ENCODE measurements around the gene POLD1.
"Not testable (repeated sequence)": the region's sequence is repeated elsewhere in the genome, so short reads cannot be mapped to it uniquely, and the experiment has no call there.

The POLD1 gene

DNA sequence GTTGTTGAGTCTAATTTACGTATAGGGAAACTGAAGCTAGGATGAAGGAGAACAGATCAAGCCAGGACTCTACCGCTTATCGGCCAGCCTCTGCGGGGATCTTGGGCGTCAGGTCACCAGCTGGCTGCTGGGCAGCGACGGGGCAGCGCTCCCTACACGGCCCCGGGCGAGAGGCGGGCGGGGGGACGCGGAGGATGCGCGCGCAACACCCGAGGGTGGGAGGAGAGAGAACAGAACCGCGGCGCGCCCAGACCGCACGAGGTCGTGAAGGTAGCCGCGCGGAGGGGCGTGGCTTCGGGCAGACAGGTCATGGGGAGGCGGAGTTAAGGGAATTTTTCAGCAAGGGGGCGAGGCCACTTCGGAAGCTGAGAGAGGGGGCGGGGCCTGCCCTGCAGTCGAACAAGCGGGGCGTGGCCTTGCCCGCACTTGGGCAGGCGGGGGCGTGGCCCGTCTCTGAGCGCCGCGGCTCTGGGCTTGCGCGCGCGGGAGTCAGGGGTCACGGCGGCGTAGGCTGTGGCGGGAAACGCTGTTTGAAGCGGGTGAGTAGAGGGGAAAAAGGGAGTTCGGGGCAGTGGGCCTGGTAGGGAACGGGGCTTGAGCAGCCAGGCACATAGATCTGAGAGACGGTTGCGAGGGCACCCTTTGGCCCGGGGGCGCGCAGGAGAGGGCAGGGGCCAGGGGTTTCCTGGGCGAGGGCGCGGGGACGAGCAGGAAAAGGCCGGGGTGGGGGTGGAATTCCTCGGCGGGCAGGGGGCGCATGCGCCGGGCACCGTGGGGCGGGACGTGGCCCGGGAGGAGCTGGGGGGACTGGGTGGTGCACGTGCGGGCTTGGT, at the start of gene POLD1:
POLD1 (plus strand) TSS at position 496 of the 833 bp plus-strand sequence. CDS start 14,505 bp downstream, outside the sequence.
- peak; percentile 99 for DNase-seq

DNA sequence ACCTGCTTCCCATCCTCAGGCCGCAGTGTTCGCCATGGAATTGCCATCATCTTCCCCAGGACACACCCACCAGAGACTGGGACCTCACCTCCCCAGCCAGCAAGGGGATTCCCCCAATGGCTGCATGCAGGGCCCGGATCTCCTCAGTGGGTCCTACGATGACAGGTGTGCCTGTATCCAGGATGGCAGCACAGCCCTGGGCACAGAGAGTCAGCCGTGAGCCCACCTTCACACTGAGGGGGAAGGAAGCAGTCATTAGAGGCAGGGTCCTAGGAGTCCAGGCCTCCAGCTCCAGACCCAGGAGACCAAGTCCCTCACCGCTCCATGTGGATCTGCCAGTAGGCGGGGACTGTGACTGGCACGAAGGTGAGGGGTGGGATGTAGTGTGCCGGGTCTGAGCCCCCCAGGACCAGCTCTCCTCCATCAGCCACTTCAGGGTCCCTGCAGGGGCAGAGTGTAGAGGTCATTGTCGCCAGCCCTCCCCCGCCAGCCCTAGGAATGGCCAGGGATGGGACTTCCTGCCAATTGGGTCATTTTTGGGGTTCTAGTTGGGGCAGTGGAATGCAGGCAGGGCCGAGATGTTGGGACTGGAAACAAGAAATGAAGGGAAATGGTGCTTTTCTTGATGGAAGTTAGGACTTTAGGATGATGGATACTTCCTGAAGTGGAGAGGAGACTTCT, 49.3 kb upstream of the POLD1 start:
- DNase-seq, result no peak

DNA sequence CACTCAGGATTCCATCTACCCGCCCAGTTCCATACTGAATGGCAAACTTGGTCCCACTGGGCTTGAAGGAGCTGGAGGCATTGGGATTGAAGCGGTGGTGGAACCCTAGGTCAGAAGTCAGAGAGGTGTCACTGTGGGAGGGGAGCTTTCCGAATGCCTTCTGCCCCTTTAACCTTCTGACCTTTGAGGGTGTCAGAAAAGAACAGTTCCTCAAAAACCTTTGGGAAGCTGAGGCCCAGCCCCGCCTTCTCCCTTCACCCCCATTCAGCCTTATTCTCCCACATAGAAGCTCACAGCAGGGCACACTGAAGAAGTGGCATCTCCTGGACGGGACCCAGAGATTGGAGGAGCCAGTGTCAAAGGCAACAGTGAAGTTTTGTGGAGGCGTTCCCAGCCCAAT, 47.1 kb upstream of the POLD1 start:
- not testable (repeated sequence) for DNase-seq

DNA sequence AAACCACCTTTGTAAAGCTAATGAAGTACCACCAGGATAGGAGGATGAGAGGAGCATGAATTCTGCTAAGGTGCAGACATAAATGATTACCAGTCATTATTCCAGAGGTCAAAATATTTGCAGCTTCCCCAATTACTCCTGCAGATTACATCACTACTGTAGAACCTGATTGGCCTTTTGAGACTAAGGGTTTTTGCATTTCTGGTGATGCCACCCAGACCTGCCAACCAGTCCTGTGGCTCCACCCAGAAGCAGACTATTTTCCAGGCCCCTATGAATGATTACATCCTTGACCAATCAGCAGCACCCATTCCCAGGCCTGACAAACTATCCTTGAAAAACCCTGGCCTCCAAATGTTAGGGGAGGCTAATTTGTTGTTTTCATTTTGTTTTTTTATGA, 43.8 kb upstream of the POLD1 start:
- peak; percentile 15 for DNase-seq

DNA sequence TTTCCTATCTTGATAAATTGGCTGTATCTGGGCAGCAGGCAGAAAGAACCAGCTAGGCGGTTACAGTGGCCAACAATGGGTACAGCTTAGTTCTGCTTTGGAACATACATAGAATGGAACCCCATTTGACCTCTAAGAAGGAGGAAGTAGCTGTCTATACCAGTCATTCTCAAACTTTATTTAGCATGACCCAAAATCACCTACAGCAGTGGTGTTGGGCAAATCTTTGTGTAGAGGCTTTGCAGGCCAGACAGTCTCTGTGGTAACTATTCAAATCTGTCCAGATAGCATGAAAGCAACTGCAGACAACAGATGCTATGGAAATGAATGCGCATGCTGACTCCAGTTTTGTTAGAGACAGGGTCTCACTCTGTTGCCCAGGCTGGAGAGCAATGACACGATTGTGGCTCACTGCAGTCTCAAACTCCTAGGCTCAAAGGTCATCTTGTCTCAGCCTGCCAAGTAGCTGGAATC, 43.0 kb upstream of the POLD1 start:
- DNase-seq, result peak; percentile 23

DNA sequence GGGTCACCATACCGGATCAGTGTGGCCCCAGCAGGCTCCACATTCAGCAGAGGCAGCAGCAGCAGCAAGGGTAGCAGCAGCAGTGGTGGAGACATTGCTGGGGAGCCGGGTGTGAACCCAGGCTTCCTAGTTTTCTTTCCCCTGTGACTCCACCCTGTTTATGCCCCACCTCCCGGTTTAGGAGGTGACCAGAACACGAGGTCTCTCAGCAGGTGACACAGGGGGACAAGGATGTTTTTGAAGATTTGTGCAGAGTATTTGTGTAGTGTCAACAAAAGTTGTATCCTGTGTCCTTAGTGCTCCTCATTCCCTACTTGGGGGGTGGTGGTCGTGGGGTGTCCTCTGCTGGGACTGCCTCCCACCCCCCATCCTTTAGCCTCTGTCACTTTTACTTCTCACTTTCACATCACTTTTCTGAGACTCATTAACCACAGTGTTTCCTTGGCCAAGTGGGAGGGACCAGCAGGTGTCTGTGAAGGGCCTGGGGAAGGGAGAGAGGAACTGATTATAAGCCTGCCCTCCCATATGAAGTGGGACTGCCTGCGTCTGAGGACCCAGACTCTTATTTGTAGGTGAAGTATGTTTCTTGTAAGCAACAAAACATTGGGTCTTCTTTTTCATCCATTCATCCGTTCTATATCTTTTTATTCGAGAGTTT, 39.4 kb upstream of the POLD1 start:
- DNase-seq, result peak; percentile 65

DNA sequence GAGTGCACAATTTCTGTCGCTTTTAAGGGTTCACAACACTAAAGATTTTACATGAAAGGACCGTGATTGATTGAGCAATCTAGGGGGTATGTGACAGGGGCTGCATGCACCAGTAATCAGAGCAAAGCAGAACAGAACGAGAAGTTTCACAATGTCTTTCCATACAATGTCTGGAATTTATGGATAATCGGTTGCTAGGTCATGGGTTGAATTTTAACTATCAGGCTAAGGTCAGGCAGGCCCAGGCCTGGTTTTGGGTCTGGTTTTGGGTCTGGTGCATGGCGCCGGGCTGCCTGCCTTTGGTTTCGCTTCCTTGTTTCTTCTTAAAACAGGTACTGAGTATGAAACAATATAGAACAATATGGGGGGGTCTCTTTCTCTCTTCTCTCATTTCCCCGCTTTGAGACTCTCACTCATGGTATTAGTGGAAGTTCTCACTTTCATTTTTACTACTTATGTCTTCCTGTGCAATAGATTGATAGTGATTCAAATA, 37.0 kb upstream of the POLD1 start:
- peak; percentile 60 for DNase-seq

DNA sequence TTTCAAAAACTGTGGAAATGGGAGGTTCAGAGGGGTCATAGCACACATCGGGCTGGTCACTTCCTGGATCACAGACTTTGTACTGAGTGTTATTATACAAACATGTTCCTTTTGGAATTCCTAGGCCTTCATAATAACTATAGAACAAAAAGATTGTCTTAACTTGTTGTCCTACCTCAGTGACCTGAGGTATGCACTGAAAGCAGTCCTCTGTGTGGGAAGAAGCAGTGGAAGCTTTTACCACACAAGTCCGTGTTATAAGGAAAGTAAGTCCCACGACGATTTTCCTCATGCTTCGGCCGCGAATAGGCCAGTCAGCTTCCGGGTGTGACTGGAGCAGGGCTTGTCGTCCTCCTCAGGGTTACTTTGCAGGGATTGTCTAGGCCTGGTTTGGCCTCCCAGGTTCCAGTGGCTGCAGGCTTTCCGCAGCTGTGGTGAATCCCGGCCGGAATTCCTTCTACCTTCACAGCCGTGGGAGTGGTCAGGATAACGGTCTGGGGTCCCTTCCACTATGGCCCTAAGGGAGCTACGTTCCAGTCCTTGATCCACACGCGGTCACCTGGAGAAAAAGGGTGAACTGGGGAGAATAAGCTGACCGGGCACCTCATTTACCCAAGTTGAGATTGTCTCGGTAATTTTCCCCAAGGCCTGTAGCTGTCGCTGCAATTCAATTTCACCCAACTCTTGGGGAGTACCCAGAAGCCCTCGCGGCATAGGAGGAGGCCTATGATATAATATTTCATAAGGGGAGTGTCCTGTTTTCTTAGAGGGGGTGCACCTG, 34.7 kb upstream of the POLD1 start:
- no peak for DNase-seq

DNA sequence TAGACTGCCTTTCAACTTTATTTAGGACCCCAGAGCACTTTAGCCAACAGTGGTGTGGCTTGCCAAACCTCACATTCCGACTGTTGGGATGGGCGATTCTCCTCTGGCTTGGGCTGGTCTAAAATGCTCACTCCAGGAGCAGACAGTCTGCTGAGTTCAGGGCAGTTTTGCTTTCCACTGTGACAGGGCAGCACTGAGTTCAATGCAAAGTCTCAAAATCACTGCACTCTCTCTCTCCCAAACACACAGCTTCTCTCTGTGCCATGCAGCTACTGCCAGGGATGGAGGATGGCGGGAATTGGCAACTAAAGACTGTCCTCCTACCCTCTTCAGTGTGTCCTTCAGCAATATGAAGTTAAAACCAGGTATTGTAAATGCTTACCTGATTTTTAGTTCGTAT, 31.9 kb upstream of the POLD1 start:
- DNase-seq, result no peak

DNA sequence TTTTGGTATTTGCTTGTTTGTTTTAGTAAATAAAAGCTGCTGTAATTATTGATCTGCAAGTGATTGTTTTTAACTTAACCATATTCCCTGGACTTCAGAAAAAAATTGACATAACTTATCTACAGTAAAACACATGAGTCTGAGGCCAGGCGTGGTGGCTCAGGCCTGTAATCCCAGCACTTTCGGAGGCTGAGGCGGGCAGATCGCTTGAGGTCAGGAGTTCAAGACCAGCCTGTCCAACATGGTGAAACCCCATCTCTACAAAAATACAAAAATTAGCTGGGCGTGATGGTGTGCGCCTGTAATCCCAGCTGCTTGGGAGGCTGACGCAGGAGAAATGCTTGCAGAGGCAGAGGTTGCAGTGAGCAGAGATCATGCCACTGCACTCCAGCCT, 30.7 kb upstream of the POLD1 start:
- not testable (repeated sequence) for DNase-seq

DNA sequence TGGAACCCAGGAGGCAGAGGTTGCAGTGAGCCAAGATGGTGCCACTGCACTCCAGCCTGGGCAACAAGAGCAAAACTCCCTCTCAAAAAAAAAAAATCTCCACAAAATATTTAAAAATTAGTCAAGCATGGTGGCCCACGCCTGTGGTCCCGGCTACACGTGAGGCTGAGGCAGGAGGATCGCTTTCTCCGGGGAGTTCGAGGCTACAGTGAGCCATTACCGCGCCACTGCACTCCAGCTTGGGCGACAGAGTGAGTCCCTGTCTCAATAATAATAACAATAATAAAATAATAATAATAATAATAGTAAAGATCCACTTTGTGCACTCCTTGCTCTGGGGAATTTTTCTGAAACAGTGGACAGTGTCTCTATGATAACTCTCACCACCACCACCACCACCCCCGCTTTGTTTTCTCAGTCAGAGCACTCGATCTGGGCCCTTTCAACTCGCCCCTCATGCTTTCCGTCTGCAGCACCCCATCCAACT, 27.4 kb upstream of the POLD1 start:
- no peak for DNase-seq

DNA sequence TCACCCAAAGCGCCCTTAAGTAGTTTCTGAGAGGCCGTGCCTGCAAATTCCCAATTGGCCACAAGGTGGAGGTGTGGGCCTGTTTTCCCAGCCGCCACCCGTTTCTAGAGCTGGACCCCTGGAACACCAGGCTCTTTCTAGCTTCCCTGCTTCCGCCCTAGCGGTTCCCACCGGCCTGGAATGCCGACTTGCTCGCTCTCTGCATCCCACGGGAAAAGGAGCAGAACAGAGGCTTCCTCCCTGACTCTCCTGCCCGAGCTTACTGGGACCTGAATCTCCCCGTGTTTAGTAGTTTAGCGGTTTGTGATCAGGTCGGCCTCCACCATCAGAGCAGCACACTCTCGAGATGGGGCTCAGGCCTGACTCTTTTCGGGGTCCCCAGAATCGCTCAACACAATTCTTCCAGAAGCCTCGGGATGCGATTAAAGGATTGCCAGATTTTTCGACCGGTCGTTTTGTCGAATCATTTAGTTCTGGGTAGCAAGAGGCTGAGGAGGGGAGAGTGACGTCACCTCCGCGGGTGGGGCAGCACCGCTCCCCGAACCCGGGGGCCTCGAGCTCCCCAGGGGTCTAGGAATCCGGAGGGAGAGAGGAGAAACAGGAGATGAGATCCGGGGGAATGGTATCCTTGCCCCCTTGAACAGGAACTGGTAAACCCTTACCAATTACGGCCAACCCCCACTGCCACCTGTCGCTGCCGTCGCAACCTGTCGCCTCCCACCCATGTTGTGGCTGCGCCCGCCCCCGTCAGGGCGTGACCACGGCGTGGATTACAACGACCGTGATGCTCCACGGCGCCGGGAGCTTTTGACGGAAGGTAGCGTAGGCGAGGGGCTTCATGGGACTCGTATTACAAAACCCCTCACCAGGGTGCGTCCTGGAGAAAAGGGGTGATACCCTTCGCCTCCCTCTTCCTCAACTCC, 26.7 kb upstream of the POLD1 start:
- peak; percentile 90 for DNase-seq

DNA sequence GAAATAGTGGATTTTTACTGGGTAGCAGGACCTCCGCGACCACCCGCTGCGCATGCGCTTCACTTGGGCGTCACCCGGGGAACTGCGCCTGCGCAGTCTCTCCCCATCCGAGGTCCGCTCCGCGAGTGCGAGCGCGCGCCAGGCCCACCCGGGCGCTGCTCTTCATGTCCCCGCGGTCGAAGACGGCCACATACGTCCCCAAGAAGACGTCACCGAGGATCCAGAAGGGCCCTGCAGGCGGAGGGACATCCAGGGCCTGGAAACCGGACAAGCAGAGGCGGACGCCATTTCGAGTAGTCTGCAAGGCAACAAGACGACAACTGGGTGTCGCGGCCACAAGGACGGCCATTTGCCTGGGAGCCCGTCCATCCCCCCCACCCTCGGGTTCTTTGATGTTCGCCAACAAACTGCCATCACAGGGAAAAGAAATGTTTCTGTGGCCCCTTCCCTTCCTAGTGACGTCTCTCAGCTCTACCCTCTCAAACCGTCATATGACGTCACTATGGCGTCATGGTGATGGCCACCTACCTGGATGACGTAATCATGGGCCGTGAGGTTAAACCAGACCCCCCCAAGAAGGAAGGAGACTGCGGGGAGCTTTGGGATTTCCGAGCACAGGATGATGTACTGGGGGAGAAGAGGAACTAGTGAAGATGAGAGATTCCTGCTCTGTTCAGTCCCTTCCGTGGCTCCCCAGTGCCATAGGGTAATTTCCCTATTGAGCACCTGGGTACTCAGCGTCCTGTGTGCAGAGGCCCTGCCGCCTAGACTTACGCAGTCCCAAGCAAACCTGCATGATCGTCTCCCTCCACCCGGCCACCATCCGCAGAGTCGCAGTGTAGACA, 25.4 kb upstream of the POLD1 start:
- peak; percentile 86 for DNase-seq

DNA sequence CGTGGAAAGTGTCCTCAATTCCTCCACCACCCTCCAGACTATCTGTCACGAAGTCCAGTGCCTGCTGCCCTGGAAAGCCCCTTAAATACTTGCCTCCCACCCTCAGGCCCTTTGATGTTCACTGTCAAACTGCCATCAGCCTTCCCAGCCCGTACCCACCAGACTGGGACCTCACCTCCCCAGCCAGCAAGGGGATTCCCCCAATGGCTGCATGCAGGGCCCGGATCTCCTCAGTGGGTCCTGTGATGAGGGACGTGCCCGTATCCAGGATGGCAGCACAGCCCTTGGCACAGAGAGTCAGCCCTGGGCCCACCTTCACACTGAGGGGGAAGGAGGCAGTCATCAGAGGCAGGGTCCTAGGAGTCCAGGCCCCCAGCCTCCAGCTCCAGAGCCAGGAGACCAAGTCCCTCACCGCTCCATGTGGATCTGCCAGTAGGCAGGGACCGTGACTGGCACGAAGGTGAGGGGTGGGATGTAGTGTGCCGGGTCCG, 24.8 kb upstream of the POLD1 start:
- DNase-seq, result no peak

DNA sequence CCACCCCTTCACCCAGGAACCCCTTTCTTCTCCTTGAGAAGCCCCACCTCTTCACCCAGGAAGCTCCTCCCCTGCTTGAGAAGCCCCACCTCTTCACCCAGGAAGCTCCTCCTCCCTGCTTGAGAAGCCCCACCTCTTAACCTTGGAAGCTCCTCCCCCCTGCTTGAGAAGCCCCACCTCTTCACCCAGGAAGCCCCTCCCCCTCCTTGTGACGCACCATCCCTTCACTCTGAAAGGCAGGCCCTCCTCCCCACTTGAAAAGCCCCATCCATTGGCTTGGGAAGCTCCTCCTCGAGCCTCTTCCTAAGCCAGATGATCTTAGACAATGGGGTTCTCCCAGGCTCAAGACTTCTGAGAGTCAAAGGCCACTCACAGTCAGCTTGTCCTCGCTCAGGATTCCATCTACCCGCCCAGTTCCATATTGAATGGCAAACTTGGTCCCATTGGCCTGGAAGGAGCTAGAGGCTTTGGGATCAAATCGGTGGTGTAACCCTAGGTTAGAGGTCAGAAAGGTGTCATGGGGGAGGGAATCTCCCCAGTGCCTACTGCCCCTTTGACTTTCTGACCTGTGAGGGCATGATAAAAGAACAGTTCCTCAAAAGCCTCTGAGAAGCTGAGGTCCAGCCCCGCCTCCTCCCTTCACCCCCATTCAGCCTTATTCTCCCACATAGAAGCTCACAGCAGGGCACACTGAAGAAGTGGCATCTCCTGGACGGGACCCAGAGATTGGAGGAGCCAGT, 22.7 kb upstream of the POLD1 start:
- no peak for DNase-seq

DNA sequence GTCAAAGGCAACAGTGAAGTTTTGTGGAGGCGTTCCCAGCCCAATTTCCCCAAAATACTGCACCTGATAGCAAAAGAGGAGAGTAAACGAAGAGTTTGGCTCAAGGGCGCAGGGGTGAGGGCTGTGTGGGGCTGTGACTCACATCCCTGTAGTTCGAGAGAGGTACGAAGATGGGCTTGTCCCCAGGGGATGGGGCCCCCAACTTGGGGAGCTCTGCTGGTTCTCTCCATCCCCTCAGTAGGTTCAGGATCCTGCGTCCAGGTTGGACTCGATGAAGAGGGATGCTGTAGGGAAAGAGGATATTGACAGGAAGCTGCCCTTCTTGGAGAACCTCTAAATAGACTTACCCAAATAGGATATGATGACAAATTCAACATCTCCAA, 22.1 kb upstream of the POLD1 start:
- no peak for DNase-seq

DNA sequence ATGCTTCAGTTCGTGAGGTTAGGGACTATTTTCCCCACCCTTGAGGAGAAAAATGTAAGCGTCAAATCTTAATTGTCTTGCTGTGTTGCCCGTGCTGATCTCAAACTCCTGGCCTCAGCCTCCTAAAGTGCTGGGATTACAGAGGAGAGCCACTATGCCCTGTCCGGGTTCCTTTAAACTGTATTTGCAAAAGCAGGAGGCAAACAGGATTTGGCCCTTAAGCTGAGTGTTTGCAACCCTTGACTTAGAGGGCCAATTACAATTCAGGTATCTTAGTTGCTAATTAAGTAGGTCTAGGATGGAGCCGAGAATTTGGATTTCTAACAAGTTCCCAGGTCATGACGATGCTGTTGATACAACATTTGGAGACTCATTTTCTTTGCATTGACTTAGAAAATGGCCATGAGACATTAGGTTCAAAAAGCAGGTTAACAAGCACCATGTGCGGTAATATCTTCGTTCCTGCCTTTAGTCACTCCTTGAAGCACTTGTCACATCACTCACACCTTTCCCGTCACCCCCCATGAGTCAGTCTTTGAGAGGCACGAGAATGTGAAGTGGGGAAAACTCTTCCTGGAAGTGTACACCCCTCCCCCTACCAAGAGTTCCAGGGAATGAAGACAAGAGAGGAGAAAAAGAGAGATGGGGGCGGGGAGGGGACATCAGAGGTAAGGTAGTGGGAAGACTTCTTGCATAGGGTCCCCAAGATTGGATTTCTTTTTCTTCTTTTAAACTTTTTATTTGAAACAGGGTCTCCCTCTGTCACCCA, 21.3 kb upstream of the POLD1 start:
- DNase-seq, result no peak

DNA sequence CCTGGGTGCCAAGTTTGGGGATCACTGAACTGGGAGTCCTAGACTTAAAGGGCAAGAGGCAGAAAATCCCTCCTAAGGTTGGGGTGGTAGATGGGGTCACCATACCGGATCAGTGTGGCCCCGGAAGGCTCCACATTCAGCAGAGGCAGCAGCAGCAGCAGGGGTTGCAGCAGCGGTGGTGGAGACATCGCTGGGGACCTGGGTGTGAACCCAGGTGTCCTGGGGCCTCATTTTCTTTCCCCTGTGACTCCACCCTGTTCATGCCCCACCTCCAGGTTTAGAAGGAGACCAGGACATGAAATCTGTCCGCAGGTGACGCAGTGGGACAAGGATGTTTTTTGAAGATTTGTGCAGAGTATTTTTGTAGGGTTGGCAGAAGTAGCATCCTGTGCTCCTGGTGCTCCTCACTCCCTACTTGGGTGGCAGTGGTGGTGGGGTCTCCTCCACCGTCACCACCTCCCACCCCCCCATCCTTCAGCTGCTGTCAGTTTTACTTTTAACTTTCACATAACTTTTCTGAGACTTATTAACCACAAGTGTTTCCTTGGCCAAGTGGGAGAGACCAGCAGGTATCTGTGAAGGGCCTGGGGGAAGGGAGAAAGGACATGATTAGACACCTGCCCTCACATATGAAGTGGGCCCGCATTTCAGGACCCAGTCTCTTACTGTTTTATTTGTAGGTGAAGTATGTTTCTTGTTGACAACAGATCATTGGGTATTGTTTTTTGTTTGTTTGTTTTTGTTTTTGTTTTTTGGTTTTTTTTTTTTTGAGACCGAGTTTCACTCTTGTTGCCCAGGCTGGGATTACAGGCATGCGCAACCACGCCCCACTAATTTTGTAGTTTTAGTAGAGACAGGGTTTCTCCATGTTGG, 18.5 kb upstream of the POLD1 start, which contains the start of gene NAPSA:
NAPSA (minus strand) TSS at position 206 of the 873 bp plus-strand sequence; CDS start at position 188, 18 bp downstream.
- no peak for DNase-seq
